GM12801 (cell line): ENCODE results near the gene LGALS3BP.

ENCODE experiments used
- TF ChIP-seq, protein P1 (sequence below): IDR thresholded peaks from one replicate; pipeline ENCODE4 v1.5.1; 2011; ENCODE audit warnings: control low read depth; ENCODE audit not compliant: insufficient read length; ENCODE audit errors: extremely low read depth

LGALS3BP gene

DNA sequence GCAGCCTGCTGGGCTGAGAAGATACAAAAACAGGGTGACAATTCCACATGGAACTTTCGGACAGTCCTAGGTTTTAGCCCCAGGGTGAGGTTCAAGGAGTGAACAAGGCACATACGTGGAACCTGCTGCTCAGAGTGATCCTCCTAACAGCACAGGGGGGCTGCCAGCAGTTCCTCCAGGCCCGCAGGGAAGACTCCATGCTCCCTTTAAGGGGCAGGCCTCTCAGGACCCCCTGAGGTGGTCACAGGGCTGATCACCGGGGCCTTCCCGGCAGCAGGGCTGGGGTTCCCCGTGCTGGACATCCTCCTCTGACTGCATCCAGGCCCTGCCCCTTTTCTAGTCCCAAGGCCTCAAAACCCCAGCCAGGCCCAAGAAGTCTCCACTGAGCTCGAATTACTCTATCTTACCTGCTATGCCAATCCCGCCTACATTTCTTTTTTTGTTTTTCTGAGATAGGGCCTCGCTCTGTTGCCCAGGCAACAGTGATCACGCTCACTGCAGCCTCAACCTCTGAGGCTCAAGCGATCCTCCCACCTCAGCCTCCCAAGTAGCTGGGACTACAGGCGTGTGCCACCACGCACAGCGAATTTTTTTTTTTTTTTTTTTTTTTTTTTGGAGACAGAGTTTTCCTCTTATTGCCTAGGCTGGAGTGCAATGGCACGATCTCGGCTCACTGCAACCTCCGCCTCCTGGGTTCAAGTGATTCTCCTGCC lies 19.5 kb upstream of the LGALS3BP start:
- TF ChIP-seq, protein P1, sequence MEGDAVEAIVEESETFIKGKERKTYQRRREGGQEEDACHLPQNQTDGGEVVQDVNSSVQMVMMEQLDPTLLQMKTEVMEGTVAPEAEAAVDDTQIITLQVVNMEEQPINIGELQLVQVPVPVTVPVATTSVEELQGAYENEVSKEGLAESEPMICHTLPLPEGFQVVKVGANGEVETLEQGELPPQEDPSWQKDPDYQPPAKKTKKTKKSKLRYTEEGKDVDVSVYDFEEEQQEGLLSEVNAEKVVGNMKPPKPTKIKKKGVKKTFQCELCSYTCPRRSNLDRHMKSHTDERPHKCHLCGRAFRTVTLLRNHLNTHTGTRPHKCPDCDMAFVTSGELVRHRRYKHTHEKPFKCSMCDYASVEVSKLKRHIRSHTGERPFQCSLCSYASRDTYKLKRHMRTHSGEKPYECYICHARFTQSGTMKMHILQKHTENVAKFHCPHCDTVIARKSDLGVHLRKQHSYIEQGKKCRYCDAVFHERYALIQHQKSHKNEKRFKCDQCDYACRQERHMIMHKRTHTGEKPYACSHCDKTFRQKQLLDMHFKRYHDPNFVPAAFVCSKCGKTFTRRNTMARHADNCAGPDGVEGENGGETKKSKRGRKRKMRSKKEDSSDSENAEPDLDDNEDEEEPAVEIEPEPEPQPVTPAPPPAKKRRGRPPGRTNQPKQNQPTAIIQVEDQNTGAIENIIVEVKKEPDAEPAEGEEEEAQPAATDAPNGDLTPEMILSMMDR = no peak

DNA sequence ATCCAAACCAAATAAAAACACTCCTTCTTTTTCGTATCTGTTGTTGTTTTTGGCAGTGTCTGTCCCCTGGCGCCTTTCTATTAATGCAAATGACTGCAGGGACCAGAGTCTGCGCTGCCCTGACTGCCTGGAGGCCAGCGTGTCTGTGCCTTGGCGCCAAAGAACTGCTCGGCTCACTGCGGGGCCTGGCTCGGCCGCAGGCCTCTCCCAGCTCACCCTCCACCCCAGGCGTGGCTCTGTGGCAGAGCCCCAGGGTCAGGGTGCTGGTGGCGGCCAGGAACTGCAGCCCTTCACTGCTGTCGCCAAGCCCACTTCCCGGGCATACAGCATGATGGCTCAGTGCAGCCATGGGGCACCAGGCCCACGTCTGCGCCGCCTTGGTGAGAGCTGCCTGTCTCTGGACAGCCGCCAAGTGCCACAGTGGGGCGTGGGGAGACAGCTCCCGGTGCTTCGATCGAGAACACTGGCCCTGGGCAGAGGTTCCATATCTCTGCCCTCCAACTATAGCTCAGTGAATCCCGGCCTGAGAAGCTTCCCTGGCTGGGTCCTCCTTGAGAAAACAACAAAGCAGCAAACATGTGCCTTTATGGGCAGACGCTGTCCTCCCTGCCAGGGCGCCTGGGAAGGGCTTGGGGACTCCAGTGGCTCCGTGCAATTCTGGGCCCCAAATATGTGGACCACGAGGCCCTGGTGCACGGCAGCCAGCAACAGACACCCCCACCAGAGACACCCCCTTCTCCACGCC lies 18.8 kb upstream of the LGALS3BP start:
- TF ChIP-seq, protein P1 = no peak

DNA sequence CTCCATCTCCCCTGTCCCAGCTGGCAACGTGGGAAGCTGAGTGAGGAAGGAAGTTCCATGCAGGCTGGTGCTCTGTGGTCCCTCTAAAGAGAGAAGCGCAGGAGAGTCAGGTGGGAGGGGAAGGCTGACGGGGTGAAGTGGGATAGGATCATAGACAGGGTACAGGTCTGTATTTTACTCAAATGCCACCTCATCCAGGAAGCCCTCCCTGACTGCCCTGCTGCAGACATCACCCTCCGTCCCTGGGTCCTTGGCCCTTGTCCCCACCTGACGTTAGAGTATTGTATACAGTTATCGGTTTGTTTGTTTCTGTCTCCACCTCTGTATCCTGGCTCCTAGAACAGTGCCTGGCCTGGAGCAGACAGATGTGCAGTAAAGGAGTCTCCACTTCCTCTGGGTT lies 18.2 kb upstream of the LGALS3BP start:
- TF ChIP-seq, protein P1 = no peak

DNA sequence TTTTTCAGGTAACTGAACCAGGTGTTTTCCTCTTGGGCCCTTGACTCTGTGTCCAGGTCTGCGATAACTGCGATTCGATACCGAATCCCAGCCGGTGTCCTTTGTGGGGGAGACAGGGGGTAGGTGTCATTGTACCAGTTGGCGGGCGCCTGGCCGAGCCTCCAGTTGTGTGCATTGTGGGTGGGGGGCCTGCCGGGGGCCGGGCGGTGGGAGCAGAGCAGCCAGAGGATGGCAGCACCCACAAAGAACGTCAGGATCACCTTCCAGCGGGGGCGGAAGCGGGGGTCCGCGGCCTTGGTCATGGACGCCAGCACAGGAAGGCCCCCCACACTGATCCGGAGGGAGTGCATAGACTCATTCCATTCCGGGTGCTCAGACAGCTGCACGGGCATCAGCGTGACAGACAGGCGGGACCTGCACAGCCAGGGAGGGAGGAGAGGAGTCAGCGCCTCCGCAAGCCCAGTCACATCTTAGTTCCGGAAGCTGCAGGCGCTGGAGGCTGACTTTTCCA lies 17.6 kb upstream of the LGALS3BP start:
- TF ChIP-seq, protein P1 = no peak

GRCh38 chr17:78996781-78997201 lies 17.1 kb upstream of the LGALS3BP start:
- TF ChIP-seq, protein P1 = no peak

DNA sequence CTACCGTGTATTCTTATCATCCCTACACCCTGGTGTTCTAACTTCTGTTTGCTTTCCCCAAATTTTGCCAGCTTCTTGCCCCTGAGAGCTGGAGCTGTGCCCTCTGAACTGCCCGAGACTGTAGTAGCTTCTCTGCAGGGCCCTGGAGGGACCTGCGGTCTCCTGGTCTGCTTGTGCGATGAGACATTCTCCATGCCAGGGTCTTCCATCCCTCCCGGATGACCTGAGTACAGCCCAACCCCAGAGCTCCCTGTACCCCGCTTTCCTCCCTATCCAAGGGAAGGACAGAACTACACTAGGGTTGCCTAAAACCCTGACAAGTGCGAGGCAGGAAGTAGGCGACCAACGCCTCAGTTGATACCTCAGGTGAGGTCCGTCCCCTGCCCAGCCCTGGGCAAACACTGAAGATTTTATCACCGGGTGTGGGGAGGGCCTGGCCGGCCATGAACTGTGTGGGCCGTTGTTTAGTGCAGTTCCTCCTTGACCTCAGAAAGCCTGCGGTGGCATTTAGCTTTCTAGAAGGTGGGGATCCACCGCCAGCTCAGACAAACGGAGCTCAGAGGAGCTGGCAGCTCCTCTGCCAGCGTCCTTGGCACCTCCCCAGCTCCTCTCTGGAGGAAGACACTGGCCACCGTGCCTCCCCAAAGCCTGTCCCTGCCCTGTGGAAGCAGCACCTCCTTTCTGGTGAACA lies 16.2 kb upstream of the LGALS3BP start:
- TF ChIP-seq, protein P1 = no peak
